Sciatic nerve (tissue), 2 donors: ENCODE results near the gene CCL23. TPM values are rescaled to one million over a fixed set of nuclear protein-coding genes. Genes with fewer than 3 reads are reported as not detected.
A peak's percentile ranks its signal among the peaks of the same experiment; 100 is the strongest.
"Not testable (repeated sequence)": the region's sequence is repeated elsewhere in the genome, so short reads cannot be mapped to it uniquely, and the experiment has no call there.

ENCODE experiments used
- ATAC-seq: fragments of 200-7000 bp; cut with Tn5 transposase; one replicate; pipeline ENCODE4 v1.9.1; 2020; ENCODE audit warnings: mild to moderate bottlenecking, moderate library complexity
- DNase-seq: peaks from one replicate; pipeline ENCODE4 v3.0.0-alpha.2; 2020; ENCODE audit warnings: low spot score
- intact Hi-C: fragments of 100-400 bp; cut with DNase I; formaldehyde crosslinking; loops from one replicate; pipeline ENCODE4 v1.14.2; 2022
- total RNA-seq: library from RNA; stranded (reverse); fragmentation: NEBNext Ultra II Directional; extraction: Animal tissue kit (Norgen Biotek cat#: 25700); gene quantifications from one replicate; pipeline ENCODE4 v1.2.1, GENCODE V29; 2021
- donor health status: DM: no; HTN: no; CAD: no.
- donor health status: DM: no; HTN: no; CAD: no.

The CCL23 gene, protein sequence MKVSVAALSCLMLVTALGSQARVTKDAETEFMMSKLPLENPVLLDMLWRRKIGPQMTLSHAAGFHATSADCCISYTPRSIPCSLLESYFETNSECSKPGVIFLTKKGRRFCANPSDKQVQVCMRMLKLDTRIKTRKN
- total RNA-seq: 1.0 TPM

GRCh38 chr17:36017799-36018198 lies at the start of gene CCL23:
Gene CCL23 (minus strand): TSS chr17:36017972. CDS start chr17:36017897, 75 bp downstream.
- no peak for DNase-seq
- ATAC-seq: peak; percentile 17
- intact Hi-C loops: no loop called here

DNA sequence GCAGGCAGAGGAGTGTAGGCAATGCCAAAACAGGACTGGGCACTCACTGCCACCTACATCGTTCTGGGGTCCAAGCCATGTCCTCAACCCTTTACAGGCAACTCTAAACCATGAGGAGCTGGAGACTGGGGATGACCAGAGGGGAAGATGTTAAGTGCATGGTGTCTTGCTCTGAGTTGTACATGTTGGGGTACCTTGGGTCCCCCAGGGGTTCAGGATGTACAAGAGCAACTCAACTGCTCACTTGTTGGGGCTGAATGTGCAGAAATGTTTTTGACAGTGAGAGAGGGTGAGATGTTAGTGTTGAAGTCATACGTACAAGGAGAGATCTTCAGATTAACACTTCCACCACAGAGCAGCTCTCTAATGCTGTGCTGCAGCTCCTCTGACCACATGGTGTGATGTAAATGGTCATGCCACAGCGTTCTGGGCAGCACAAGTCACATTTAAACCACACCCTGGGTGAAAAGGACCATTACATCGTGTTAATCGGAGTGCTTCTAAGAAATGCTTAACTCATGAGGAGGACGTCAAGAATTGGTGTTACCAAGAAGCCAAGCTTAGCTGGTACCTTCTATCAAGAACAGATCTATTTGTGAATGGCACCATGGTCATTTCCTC lies 48.7 kb upstream of the CCL23 start:
- DNase-seq: no peak
- intact Hi-C loops: loop anchor here (5.0 kb wide), 1 partner anchor 51 kb away; no protein-coding TSS in a partner anchor
- peak; percentile 39 for ATAC-seq

DNA sequence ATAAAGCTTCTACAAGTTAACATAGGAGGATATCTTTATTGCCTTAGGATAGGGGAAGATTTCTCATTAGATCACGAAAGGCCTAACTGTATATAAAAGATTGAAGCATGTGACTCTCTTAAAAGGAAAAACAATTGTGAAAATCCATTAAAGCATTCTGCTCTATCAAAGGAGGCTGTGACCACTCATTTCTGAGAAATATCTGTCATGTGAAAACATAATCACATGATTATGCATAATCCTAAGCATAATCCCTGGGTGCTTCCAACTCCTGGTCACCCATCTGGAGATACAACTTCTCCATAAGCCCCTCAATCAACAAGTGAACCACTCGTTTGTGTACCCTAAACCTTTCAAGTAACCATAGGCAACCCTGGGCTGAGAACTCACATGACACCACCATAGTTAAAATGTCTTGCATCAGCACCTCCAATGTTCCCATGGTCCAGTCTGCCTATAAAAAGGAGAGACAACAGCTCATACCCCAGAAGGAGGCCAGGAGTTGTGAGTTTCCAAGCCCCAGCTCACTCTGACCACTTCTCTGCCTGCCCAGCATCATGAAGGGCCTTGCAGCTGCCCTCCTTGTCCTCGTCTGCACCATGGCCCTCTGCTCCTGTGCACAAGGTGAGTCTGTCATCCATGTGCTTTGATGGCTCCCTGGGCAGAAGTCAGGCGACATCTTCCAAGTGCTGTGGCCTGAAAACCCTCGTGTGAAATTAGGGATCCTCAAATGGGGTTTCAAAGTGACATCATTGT lies 46.2 kb upstream of the CCL23 start, which contains the start of gene CCL18:
Gene CCL18 (plus strand): TSS at position 487 of the 756 bp plus-strand sequence. CDS start 71 bp downstream, at position 558.
- no peak for ATAC-seq
- DNase-seq: no peak
- intact Hi-C loops: no loop called here

- intact Hi-C loops: no loop called here
- DNase-seq (no peak), ATAC-seq (no peak)
These were observed 43.0 kb upstream of the CCL23 start for GRCh38 chr17:36060816-36061215.

DNA sequence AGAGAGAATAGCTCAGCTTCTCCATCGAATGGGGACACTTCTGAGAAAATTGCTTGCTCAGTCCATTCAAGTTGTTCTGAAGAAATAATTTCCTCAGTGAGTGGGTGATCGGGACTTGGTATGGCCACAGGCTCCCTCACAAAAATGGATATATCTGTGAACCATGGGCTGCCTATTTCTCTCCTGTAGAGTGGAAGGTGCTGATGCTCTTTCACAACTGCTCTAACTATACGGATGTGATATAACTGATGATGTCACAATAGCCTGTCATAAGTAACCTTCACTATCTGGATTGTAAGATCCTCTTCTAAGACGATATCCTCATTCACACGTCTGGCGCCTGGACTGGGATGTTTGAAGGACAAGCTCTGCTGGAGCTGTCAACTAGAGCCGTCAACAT lies 41.6 kb upstream of the CCL23 start:
- ATAC-seq (no peak), DNase-seq (no peak)
- intact Hi-C loops: no loop called here

DNA sequence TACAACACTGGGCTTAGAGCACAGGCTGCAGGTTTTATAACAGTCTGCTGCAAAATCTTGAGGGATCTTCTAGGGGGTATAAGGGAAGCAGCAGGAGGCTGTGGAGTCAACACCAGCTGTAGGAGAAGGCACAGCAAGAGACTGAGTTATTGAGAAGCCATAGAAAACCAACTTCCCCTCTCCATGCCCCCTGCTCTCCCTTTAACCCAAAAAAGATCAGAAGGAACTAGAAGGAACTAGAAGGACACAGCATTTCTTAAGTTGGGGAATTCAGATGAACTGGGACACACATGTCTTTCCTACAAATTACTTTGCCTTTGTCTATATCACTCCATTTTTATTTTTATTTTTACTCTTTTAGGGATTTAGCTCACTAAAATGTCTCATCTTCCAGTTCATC lies 40.1 kb upstream of the CCL23 start:
- intact Hi-C loops: no loop called here
- DNase-seq (no peak), ATAC-seq (no peak)

GRCh38 chr17:36055921-36056520 lies 38.2 kb upstream of the CCL23 start:
- DNase-seq: no peak
- no peak for ATAC-seq
- intact Hi-C loops: no loop called here

- DNase-seq: no peak
- ATAC-seq: no peak
- intact Hi-C loops: no loop called here
These were observed 37.4 kb upstream of the CCL23 start for GRCh38 chr17:36055171-36055570.

DNA sequence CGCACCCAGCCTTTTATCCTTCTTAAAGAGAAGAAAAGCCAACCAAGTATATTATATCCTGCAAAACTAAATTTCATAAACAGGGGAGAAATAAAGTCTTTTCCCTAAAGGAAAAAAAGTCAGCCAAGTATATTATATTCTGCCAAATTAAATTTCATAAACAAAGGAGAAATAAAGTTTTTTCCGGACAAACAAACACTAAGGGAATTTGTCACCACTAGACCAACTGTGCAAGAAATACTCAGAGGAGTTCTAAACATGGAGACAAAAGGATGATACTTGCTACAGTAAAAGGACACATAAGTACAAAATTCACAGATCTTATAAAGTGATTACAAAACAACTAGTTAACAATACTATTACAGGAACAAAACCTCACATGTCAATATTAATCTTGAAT lies 31.9 kb upstream of the CCL23 start:
- ATAC-seq (no peak), DNase-seq (no peak)
- intact Hi-C loops: no loop called here

GRCh38 chr17:36048066-36048465 lies 30.3 kb upstream of the CCL23 start:
- ATAC-seq: no peak

GRCh38 chr17:36036235-36036634 lies 18.5 kb upstream of the CCL23 start:
- ATAC-seq: no peak
- DNase-seq: no peak
- intact Hi-C loops: no loop called here

More at GRCh38 chr17:36048066-36048465, 30.3 kb upstream of the CCL23 start:
- no peak for DNase-seq
- intact Hi-C loops: no loop called here

DNA sequence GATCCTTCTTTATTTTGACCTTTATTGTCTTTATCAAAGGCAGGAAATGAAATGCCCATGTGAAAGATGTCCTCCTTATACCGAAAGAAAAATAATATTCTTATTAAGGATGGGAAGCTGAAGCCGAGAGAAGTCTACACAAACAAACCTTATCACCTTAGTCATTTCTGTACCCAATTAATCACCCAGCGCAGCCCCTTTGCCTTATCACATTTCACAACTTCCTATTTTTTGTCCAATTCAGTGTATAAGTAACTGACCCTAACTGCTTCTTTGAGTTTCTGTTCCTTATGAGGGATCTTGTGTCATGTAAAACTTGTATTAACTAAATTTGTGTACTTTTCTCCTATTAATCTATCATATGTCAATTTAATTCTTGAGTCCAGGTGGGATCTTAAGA lies 16.4 kb upstream of the CCL23 start:
- no peak for ATAC-seq
- intact Hi-C loops: no loop called here
- DNase-seq: no peak

DNA sequence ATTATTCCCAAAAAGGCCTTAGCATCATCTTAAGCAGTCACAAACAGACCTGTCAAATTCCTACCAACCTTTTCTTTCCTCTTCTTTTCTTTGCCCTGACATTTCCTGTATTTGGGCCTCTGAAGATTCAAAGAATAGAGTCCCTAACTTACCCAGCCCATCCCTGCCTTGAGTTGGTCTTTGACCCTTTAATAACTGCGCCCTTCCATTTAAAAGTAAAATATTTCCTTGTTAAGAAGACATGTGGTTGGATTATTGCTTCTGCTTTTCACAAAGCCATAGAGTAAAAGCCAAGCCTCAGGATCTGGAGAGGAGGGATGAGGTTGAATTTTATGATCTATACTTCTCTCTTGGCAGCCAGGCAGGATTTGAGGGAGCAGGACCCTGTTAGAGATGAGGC lies 13.2 kb upstream of the CCL23 start:
- DNase-seq: no peak
- ATAC-seq: no peak
- intact Hi-C loops: no loop called here

GRCh38 chr17:36027761-36028160 lies 10.0 kb upstream of the CCL23 start:
- ATAC-seq: no peak
- no peak for DNase-seq
- intact Hi-C loops: no loop called here

- ATAC-seq: no peak
- intact Hi-C loops: no loop called here
- DNase-seq: no peak
These were observed 6.5 kb upstream of the CCL23 start for GRCh38 chr17:36024106-36024869.

DNA sequence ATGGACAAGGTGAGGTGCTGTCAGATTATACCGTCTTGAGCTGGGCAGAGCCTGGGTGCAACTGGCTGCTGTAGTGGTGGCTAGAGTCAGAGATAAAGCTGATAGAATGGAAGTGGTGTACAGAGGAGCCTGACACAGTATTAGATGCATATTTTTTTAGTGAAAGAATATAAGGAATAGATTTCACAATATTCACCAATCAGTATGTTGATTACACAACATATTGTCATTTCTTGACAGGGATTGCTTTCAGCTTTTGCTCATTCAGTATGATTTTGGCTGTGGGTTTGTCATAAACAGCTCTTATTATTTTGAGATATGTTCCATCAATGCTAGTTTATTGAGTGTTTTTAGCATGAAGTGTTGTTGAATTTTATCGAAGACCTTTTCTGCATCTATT lies 1.7 kb upstream of the CCL23 start:
- intact Hi-C loops: no loop called here
- ATAC-seq (no peak), DNase-seq (no peak)

- intact Hi-C loops: no loop called here
- DNase-seq (no peak), ATAC-seq (no peak)
These were observed 1.2 kb downstream of the CCL23 start for GRCh38 chr17:36016555-36016954.

GRCh38 chr17:36015895-36016294 lies 1.9 kb downstream of the CCL23 start:
- DNase-seq, ATAC-seq, intact Hi-C loops: not testable (repeated sequence)

GRCh38 chr17:36014946-36015345 lies 2.8 kb downstream of the CCL23 start:
- intact Hi-C loops: no loop called here
- no peak for ATAC-seq

More at GRCh38 chr17:36014946-36015345, 2.8 kb downstream of the CCL23 start:
- no peak for DNase-seq
